Activated CD4-positive, alpha-beta T cell treated with anti-CD3 and anti-CD28 coated beads, Interleukin-2, Interleukin-4, amounts not matched to agents 100 ng/mL and 50 ng/mL, durations not matched to agents 16 hours and 8 hours (primary cell): ENCODE results near the gene ACHE.
"Not testable (repeated sequence)": the region's sequence is repeated elsewhere in the genome, so short reads cannot be mapped to it uniquely, and the experiment has no call there.

Experiments
- DNase-seq: peaks from one replicate; pipeline ENCODE4 v3.0.0-alpha.2; 2020; ENCODE audit warnings: low spot score

The ACHE gene

GRCh38 chr7:100895701-100895955 lies at the start of gene ACHE:
Gene ACHE (minus strand): TSS chr7:100895888. CDS start chr7:100894232, 1,656 bp downstream.
- no peak for DNase-seq

- no peak for DNase-seq
These were observed 48.5 kb upstream of the ACHE start for GRCh38 chr7:100944138-100944537.

- DNase-seq = no peak
These were observed 48.0 kb upstream of the ACHE start for GRCh38 chr7:100943693-100944092.

- DNase-seq = no peak
These were observed 46.5 kb upstream of the ACHE start for GRCh38 chr7:100942045-100942774.

- DNase-seq = not testable (repeated sequence)
These were observed 40.5 kb upstream of the ACHE start for GRCh38 chr7:100936167-100936566.

- DNase-seq = not testable (repeated sequence)
These were observed 39.7 kb upstream of the ACHE start for GRCh38 chr7:100935381-100935780.

GRCh38 chr7:100933734-100934133 lies 38.0 kb upstream of the ACHE start:
- DNase-seq = no peak

GRCh38 chr7:100929808-100930174 lies 34.1 kb upstream of the ACHE start:
- DNase-seq = no peak

GRCh38 chr7:100923616-100924015 lies 27.9 kb upstream of the ACHE start:
- not testable (repeated sequence) for DNase-seq

GRCh38 chr7:100921039-100921438 lies 25.4 kb upstream of the ACHE start:
- no peak for DNase-seq

GRCh38 chr7:100919779-100920437 lies 24.2 kb upstream of the ACHE start:
- not testable (repeated sequence) for DNase-seq

GRCh38 chr7:100919335-100919734 lies 23.6 kb upstream of the ACHE start:
- not testable (repeated sequence) for DNase-seq

- DNase-seq = no peak
These were observed 19.3 kb upstream of the ACHE start for GRCh38 chr7:100914879-100915447.

- DNase-seq = no peak
These were observed 18.7 kb upstream of the ACHE start for GRCh38 chr7:100914208-100914878.

- DNase-seq = no peak
These were observed 15.8 kb upstream of the ACHE start for GRCh38 chr7:100911484-100911883.

GRCh38 chr7:100910443-100910842 lies 14.8 kb upstream of the ACHE start:
- not testable (repeated sequence) for DNase-seq

- no peak for DNase-seq
These were observed 12.8 kb upstream of the ACHE start for GRCh38 chr7:100908512-100908911.

GRCh38 chr7:100902638-100903037 lies 7.0 kb upstream of the ACHE start:
- no peak for DNase-seq

GRCh38 chr7:100901921-100902332 lies 6.2 kb upstream of the ACHE start:
- no peak for DNase-seq

- DNase-seq = no peak
These were observed 5.3 kb upstream of the ACHE start for GRCh38 chr7:100900978-100901377.

GRCh38 chr7:100899432-100899831 lies 3.7 kb upstream of the ACHE start:
- DNase-seq = no peak

- DNase-seq = no peak
These were observed 2.2 kb upstream of the ACHE start for GRCh38 chr7:100897772-100898454.
